GM21390 (cell line): ENCODE measurements around the gene CFAP61.
A peak's percentile ranks its signal among the peaks of the same experiment; 100 is the strongest.

ENCODE experiments used
- ATAC-seq: cut with Tn5 transposase; IDR thresholded peaks from one replicate; pipeline ENCODE4 v1.9.1; 2021; ENCODE audit not compliant: unreplicated experiment

CFAP61 gene

GRCh38 chr20:20173254-20173653 is 120.9 kb downstream of the CFAP61 start:
- ATAC-seq = no peak

GRCh38 chr20:20174089-20174835 is 121.9 kb downstream of the CFAP61 start:
- ATAC-seq = no peak

GRCh38 chr20:20181322-20181721 is 129.0 kb downstream of the CFAP61 start:
- no peak for ATAC-seq

- ATAC-seq = no peak
These were observed 131.8 kb downstream of the CFAP61 start for GRCh38 chr20:20184149-20184548.

GRCh38 chr20:20184706-20185105 is 132.4 kb downstream of the CFAP61 start:
- no peak for ATAC-seq

- ATAC-seq = no peak
These were observed 136.3 kb downstream of the CFAP61 start for GRCh38 chr20:20188647-20189046.

- no peak for ATAC-seq
These were observed 140.0 kb downstream of the CFAP61 start for GRCh38 chr20:20192366-20192765.

GRCh38 chr20:20195021-20195705 is 142.8 kb downstream of the CFAP61 start:
- ATAC-seq = no peak

GRCh38 chr20:20196610-20197009 is 144.3 kb downstream of the CFAP61 start:
- ATAC-seq = no peak

- ATAC-seq = no peak
These were observed 145.7 kb downstream of the CFAP61 start for GRCh38 chr20:20198011-20198410.

GRCh38 chr20:20199361-20200160 is 147.2 kb downstream of the CFAP61 start:
- ATAC-seq = no peak

- no peak for ATAC-seq
These were observed 148.8 kb downstream of the CFAP61 start for GRCh38 chr20:20201124-20201523.

- ATAC-seq = no peak
These were observed 149.3 kb downstream of the CFAP61 start for GRCh38 chr20:20201639-20202038.

GRCh38 chr20:20202768-20203167 is 150.4 kb downstream of the CFAP61 start:
- ATAC-seq = no peak

GRCh38 chr20:20203784-20204183 is 151.5 kb downstream of the CFAP61 start:
- ATAC-seq = no peak

- no peak for ATAC-seq
These were observed 151.9 kb downstream of the CFAP61 start for GRCh38 chr20:20204256-20204655.

GRCh38 chr20:20205141-20205861 is 153.0 kb downstream of the CFAP61 start:
- ATAC-seq = no peak

GRCh38 chr20:20205862-20206236 is 153.5 kb downstream of the CFAP61 start:
- ATAC-seq = no peak

- peak; percentile 78 for ATAC-seq
These were observed 154.5 kb downstream of the CFAP61 start for GRCh38 chr20:20206788-20207187.

GRCh38 chr20:20207291-20207690 is 155.0 kb downstream of the CFAP61 start:
- ATAC-seq = no peak

- ATAC-seq = peak; percentile 83
These were observed 155.5 kb downstream of the CFAP61 start for GRCh38 chr20:20207872-20208271.
